LNCaP clone FGC (cell line): Measurements from ENCODE around the gene PDE4D.

Experiments
- DNase-seq: peaks from one replicate; pipeline ENCODE4 v3.0.0-alpha.2; 2011; ENCODE audit warnings: low read depth
- H3K4me3 ChIP-seq: 2 replicates; pipeline ENCODE4 v1.5.1; 2011; ENCODE audit warnings: mild to moderate bottlenecking, low read depth, low read length, control low read depth
- CTCF ChIP-seq: IDR thresholded peaks from 2 replicates; pipeline ENCODE4 v1.5.1; 2012; ENCODE audit warnings: mild to moderate bottlenecking; ENCODE audit not compliant: control insufficient read depth, insufficient read depth; ENCODE audit errors: extremely low read depth

PDE4D gene

GRCh38 chr5:59186623-59187022, 706.9 kb downstream of the PDE4D start:
- no peak for TF ChIP-seq CTCF
- DNase-seq = no peak
- no peak overlapping the region for H3K4me3 ChIP-seq

DNA sequence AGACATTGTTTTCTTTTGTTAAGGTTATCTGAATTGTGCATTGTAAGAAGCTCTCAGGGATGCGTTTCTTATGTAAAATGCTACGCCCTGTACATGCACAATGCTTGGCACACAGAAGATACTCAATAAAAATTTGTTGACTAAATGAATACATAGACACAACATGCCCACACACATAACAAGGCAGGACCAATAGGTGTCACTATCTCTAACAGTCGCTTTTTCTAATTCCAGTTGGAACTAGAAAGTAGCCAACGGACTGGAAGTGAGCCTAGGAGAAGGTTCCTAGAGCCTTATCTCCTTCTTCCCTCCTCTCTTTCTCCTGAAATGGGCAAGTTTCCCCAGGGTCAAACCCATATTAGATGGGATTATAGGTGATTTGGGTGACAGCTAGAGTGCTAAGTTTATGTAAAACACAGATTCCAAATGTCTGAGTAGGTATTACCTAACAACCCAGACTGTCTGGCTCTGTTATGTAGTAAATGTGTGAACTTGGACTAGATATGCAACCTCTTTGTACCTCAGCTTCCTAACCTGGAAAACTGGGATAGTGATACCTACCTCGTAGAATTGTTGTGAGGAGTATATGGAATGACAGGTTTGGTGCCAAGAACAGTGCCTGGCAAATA, 707.7 kb downstream of the PDE4D start:
- no peak overlapping the region for H3K4me3 ChIP-seq
- DNase-seq = no peak
- TF ChIP-seq CTCF = no peak

DNA sequence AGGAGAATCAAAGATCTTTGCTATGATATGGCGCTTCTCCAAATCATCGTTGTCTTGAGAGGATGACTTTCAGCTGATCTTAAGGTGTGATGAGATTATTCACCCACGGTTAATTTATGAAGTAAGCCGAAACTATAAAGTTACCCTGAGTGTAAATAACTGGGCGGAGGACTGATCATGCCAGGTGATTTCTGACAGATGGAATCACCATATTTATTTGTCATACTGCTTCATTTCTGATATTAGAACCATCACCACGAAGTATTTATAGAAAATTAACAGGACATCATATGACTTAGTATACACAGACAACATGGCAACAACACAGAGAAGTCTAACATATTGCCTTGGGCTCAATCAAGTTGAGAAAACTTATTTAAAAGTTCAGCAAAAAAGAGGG, 708.8 kb downstream of the PDE4D start:
- TF ChIP-seq CTCF = no peak
- DNase-seq = no peak

DNA sequence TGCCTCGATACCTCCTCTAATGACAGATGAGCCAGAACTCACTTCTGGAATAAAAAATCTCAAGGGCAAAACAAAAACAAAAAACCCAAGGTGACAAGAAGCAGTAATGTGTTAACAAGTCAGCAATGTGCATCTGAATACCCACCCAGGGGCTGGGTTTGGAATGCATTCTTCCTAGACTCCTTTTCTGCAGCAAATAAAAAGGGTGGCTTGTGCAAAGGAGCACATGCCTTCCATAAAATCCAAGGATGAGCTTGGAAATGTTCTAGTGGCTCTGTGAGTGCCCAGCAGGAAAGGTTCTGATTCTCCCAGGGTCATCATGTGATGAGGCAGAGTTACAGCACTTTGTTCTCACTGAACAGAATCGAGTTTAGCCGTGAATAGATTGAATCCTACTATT, 710.8 kb downstream of the PDE4D start:
- no peak for DNase-seq

More for the DNA sequence above, 708.8 kb downstream of the PDE4D start:
- no peak overlapping the region for H3K4me3 ChIP-seq

GRCh38 chr5:59180515-59180914, 713.0 kb downstream of the PDE4D start:
- no peak overlapping the region for H3K4me3 ChIP-seq
- no peak for TF ChIP-seq CTCF
- no peak for DNase-seq

More for the DNA sequence above, 710.8 kb downstream of the PDE4D start:
- H3K4me3 ChIP-seq = no peak overlapping the region
- TF ChIP-seq CTCF = no peak

- TF ChIP-seq CTCF = no peak
- no peak for DNase-seq
- no peak overlapping the region for H3K4me3 ChIP-seq
These were observed 713.8 kb downstream of the PDE4D start for GRCh38 chr5:59179704-59180103.

DNA sequence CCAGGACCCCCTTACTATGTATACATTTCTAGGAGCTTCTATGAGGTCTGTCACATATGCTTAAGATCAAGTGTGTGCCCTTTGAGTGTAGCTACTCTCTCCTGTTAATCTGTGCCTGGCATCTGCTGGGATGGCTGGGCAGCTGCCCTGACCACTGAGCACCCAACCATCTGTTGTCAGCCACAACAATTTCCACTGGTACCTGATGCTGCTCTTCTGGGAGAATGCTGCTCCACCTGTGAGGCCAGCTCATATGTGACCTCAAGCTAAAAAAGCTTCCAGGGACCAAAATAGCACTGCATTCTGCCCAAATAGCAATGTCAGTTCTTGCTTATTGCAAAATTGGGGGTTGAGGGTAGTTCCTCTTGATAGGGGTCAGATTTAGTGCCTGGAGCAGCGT, 715.0 kb downstream of the PDE4D start:
- no peak overlapping the region for H3K4me3 ChIP-seq
- TF ChIP-seq CTCF = no peak
- DNase-seq = no peak
